Measurements from ENCODE around the gene NHEJ1. TPM values are rescaled to one million over a fixed set of nuclear protein-coding genes. Genes with fewer than 3 reads are reported as not detected.

Gene NHEJ1
- total RNA-seq (2022; extraction: Qiagen RNA extraction; ENCODE audit: low read depth) = 13.7 to 18.3 TPM (median 15.2 TPM) in 5 replicates

GRCh38 chr2:219160186-219161017 lies at the start of gene NHEJ1:
TSS of gene NHEJ1 (minus strand) at chr2:219160815. CDS start at chr2:219158362, 2,453 bp downstream.

GRCh38 chr2:219206328-219207133 lies 45.9 kb upstream of the NHEJ1 start, which contains the start of gene ZFAND2B:
TSS of gene ZFAND2B (plus strand) at chr2:219206782. CDS start at chr2:219206988, 206 bp downstream.

GRCh38 chr2:219177552-219178376 lies 17.1 kb upstream of the NHEJ1 start, which contains the start of gene RETREG2:
TSS of gene RETREG2 (plus strand) at chr2:219178275. CDS start at chr2:219178353, 78 bp downstream.

GRCh38 chr2:219176818-219177551 lies 16.4 kb upstream of the NHEJ1 start, which contains the start of gene CNPPD1:
TSS of gene CNPPD1 (minus strand) at chr2:219176925. CDS start at chr2:219176828, 97 bp downstream.

GRCh38 chr2:219169930-219170654 lies 9.5 kb upstream of the NHEJ1 start, which contains the start of gene SLC23A3:
TSS of gene SLC23A3 (minus strand) at chr2:219170029. CDS start at chr2:219169984, 45 bp downstream.

GRCh38 chr2:219060821-219061791 lies 99.5 kb downstream of the NHEJ1 start, which contains the start of gene IHH:
TSS of gene IHH (minus strand) at chr2:219060921. CDS start at chr2:219060467, 454 bp downstream.

GRCh38 chr2:219041252-219041651 lies 119.4 kb downstream of the NHEJ1 start, which contains the start of gene CFAP65:
TSS of gene CFAP65 (minus strand) at chr2:219041516. CDS start at chr2:219039048, 2,468 bp downstream.

Other genes with a start within 250 kb of the NHEJ1 start
- 1.7 to 3.4 TPM (median 2.8 TPM) in 5 replicates for gene CDK5R2, start 201.1 kb downstream of the NHEJ1 start, total RNA-seq (2022; extraction: Qiagen RNA extraction; ENCODE audit: low read depth)
- not detected in 5 replicates for gene FEV, start 175.6 kb downstream of the NHEJ1 start, total RNA-seq (2022; extraction: Qiagen RNA extraction; ENCODE audit: low read depth)
- 0.54 TPM in 1 of 5 replicates, not detected in the others for gene CRYBA2, start 167.4 kb downstream of the NHEJ1 start, total RNA-seq (2022; extraction: Qiagen RNA extraction; ENCODE audit: low read depth)
- gene CFAP65, start 119.3 kb downstream of the NHEJ1 start, total RNA-seq (2022; extraction: Qiagen RNA extraction; ENCODE audit: low read depth) = 0.05 to 0.32 TPM (median 0.16 TPM) in 5 replicates
- 0.09 to 0.13 TPM (median 0.11 TPM) in 4 of 5 replicates, not detected in the other for gene IHH, start 99.9 kb downstream of the NHEJ1 start, total RNA-seq (2022; extraction: Qiagen RNA extraction; ENCODE audit: low read depth)
- 0.19 to 0.90 TPM (median 0.53 TPM) in 5 replicates for gene SLC23A3, start 9.2 kb upstream of the NHEJ1 start, total RNA-seq (2022; extraction: Qiagen RNA extraction; ENCODE audit: low read depth)
- gene CNPPD1, start 16.1 kb upstream of the NHEJ1 start, total RNA-seq (2022; extraction: Qiagen RNA extraction; ENCODE audit: low read depth) = 33.7 to 47.7 TPM (median 45.3 TPM) in 5 replicates
- gene RETREG2, start 17.5 kb upstream of the NHEJ1 start, total RNA-seq (2022; extraction: Qiagen RNA extraction; ENCODE audit: low read depth) = 58.9 to 85.7 TPM (median 81.2 TPM) in 5 replicates
- 14.4 to 22.8 TPM (median 19.2 TPM) in 5 replicates for gene ZFAND2B, start 46.0 kb upstream of the NHEJ1 start, total RNA-seq (2022; extraction: Qiagen RNA extraction; ENCODE audit: low read depth)
- gene ABCB6, start 58.1 kb upstream of the NHEJ1 start, total RNA-seq (2022; extraction: Qiagen RNA extraction; ENCODE audit: low read depth) = 22.5 to 37.5 TPM (median 30.4 TPM) in 5 replicates
- 42.3 to 53.2 TPM (median 50.2 TPM) in 5 replicates for gene ATG9A, start 68.8 kb upstream of the NHEJ1 start, total RNA-seq (2022; extraction: Qiagen RNA extraction; ENCODE audit: low read depth)
- gene ANKZF1, start 69.0 kb upstream of the NHEJ1 start, total RNA-seq (2022; extraction: Qiagen RNA extraction; ENCODE audit: low read depth) = 15.1 to 22.0 TPM (median 17.7 TPM) in 5 replicates
- gene GLB1L, start 84.6 kb upstream of the NHEJ1 start, total RNA-seq (2022; extraction: Qiagen RNA extraction; ENCODE audit: low read depth) = 5.0 to 6.8 TPM (median 6.8 TPM) in 5 replicates
- gene STK16, start 84.7 kb upstream of the NHEJ1 start, total RNA-seq (2022; extraction: Qiagen RNA extraction; ENCODE audit: low read depth) = 27.5 to 32.6 TPM (median 31.0 TPM) in 5 replicates
- gene TUBA4B, start 92.4 kb upstream of the NHEJ1 start, total RNA-seq (2022; extraction: Qiagen RNA extraction; ENCODE audit: low read depth) = 0.18 to 0.69 TPM (median 0.35 TPM) in 5 replicates
- gene TUBA4A, start 93.1 kb upstream of the NHEJ1 start, total RNA-seq (2022; extraction: Qiagen RNA extraction; ENCODE audit: low read depth) = 332 to 451 TPM (median 366 TPM) in 5 replicates
- gene DNAJB2, start 118.6 kb upstream of the NHEJ1 start, total RNA-seq (2022; extraction: Qiagen RNA extraction; ENCODE audit: low read depth) = 40.3 to 55.4 TPM (median 48.6 TPM) in 5 replicates
- 0.87 to 2.0 TPM (median 1.3 TPM) in 5 replicates for gene PTPRN, start 148.6 kb upstream of the NHEJ1 start, total RNA-seq (2022; extraction: Qiagen RNA extraction; ENCODE audit: low read depth)
- gene RESP18, start 171.9 kb upstream of the NHEJ1 start, total RNA-seq (2022; extraction: Qiagen RNA extraction; ENCODE audit: low read depth) = not detected in 5 replicates
- gene DNPEP, start 227.1 kb upstream of the NHEJ1 start, total RNA-seq (2022; extraction: Qiagen RNA extraction; ENCODE audit: low read depth) = 51.3 to 65.5 TPM (median 63.4 TPM) in 5 replicates

Data from A549 treated with RU486 at 1 μM for 4 hours (cell line).